GM19240 (cell line): ENCODE measurements around the gene HOXB5.

Experiments used
- DNase-seq: peaks from one replicate; pipeline ENCODE4 v3.0.0; 2011; ENCODE audit warnings: low spot score; ENCODE audit not compliant: insufficient read length

The HOXB5 gene

DNA sequence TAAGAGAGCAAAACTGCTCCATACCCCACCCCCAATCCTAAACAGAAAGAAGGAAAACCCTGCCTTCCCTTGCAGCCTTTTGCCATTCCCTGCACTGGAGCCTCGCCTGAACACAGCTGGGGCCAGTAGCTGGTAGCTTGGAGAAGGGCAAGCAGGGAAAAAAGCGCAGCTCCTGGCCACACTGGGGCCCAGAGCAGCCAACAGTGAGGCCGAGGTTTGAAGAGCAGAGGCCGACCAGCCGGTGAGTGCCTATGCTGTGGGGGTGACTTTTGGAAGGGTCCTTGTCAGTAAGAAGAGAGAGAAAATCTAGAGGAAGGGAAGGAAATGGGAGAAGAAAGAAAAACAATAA lies 35.8 kb upstream of the HOXB5 start:
- no peak for DNase-seq

DNA sequence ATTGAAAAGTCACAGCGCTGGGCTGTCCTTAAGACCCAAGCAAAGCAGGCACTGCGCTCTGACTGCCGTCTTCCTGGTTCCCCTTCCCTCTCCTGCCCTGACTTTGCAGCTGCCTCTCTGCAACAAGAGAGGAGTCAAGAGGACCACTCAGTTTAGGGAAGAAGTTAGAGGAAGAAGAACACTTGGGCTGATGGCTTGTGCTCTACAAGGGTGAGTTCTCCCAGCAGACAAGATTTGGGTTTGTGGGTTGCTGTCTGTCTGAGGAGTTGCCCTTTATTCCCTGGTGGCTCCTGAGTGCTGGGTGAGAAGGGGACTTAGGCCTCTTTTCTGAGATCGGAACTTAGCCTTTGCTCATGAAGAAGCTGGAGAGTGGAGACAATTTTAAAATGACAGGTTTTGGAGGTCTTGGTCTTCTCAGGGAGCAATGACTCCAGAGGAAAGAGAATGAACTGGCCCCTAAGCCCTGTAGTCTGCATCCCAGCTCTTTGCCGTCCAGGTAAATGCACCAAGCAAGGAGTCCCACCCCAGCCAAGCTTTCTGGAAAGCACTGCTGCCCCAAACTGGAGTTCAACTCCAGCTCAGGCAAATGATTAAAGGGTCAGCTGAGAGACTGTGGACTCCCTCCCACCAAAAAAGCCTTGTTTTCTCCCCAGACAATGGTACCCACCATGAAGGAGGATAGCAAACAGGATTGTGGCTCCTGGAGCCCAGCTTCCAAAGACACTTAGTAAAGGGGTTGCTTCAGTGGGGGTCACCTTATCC lies 35.3 kb upstream of the HOXB5 start:
- no peak for DNase-seq

DNA sequence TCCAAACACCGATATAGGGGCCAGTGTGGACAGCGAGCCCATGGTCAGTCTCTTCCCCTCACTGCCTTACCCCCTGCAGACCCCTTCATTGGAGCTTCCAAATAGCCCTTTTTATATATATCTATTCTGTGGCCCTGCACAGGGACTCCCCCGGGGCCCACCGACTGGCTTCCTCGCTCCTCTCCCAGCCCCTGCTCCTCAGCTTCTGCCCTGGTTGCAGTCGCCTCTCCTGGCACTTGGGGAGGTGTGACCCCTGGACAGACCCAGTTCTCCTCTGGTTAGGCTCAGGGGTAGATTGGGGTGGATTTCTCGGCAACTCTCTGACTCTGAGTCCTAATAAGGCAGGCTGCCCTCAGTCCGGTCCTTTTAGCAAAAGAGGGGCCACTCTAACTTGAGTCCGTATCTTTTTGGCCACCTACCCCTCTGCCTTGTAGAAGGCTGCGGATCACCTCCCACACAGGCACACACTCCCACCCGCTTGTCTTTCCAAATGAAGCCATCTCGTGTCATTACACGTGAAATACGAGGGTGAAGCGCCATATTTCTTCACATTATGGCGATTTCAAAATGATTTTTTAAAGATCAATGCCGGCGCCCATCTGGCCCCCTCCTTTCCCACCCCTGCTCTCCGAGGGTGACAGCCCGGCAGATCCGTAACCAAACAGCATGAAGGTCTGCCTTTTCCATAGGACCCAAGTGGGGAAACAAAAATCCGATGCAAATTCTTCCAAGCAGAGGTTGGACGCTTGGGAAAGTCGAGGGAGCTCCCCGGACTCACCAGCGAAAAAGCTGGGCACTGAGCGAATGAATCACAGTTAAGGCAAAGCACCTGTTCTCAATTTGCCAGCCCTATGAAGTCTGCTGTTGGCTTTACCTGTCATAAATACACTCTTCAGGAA lies 34.3 kb upstream of the HOXB5 start:
- DNase-seq = no peak

DNA sequence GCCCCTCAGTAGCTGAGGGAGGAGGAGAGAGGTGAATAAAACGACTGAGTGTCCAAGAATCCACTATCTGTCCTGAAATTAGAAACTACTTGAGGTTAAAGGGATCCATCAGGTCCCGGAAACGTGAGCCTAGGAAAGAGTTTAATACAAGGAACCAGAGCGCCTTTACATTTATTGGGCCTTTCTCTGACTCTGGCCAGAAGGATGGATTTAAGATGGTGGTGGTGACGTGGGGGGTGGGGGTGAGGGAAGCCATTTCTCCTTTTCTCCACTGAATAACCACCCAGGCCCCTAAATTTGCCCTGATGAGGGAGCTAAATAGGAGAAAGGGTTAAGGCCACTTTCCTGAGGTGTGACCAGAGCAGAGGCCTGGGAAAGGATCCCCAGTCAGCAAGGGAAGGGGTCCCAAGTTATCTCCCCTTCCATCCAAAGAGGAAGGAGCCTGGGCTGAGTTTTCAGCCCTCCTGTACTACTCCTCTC lies 33.6 kb upstream of the HOXB5 start:
- no peak for DNase-seq

DNA sequence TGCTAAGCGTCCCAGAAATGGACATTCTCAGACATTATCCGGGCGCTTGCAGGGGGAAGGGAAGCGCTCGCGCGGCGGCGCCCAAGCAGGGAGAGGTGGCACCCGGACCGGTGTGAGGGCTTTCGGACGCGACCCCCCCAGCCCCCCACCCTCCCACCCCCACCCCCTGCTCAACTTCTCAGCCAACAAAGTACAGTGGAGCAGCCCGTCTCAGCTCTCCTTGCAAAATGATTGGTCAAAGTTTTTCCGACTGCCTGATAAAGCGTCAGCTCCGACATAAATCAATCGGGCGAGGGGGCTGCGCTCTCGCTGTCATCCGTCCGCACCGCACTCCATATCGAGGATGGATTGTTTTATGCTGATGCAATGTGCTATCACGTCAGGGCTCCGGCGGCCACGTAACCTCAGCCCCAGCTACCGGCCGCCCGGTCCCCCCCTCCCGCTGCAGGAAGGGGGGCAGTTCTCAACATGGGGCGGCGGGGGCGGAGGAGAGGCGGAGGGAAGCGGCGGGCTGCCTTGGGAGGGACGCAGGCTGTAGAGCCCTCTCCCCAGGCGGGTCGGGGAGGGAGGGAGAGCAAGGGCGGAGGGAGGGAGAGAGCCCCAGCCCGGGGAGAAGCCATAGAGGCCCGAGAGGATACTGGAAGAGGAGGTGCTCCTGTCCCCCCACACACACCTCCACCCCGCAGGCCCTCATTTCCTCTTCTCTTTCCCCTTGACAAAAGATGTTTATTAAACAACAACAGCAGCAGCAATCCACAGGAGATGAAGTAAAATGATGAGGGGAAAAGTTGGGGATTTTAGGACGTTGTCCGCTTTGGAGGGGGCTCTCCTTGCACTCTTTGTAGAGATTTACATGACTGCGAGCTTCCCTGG lies 32.9 kb upstream of the HOXB5 start, which contains the start of gene HOXB9:
HOXB9 (minus strand) TSS at position 114 of the 873 bp plus-strand sequence; CDS start at position 25, 89 bp downstream.
- no peak for DNase-seq

DNA sequence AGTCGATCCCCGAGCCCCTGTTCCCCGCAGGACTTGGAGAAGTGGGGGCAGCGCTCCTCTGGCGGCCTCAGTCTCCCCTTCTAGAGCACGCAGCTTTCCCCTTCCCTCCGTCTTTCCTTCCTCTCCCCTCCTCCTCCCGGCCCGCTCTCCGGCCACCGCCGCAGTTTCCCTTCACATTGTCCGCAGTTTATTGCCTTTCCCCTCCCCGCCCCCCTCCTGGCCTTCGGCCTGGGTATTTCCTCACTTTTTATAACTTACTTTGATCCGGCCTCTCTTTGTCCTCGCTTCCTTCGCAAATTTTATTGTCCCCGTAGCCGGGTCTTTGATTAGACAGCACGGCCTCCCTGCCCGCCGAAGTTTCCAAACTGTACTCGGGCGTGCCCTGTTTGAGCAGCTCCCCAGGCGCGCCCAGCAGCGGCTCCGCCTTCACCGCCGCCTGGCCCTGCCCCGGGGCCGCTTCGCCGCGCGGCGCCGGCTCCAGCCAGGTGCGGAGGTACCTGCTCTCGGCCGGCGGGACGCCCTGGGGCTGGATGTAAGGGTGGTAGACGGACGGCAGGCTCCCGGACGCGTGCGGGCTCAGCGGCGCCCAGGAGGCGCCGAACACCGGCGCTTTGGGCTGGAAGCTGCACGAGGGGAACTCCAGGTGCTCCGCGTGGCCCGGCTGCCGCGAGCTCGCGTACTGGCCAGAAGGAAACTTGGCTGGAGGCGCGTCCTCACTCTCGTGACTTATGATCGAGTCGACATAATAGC lies 32.1 kb upstream of the HOXB5 start:
- no peak for DNase-seq

DNA sequence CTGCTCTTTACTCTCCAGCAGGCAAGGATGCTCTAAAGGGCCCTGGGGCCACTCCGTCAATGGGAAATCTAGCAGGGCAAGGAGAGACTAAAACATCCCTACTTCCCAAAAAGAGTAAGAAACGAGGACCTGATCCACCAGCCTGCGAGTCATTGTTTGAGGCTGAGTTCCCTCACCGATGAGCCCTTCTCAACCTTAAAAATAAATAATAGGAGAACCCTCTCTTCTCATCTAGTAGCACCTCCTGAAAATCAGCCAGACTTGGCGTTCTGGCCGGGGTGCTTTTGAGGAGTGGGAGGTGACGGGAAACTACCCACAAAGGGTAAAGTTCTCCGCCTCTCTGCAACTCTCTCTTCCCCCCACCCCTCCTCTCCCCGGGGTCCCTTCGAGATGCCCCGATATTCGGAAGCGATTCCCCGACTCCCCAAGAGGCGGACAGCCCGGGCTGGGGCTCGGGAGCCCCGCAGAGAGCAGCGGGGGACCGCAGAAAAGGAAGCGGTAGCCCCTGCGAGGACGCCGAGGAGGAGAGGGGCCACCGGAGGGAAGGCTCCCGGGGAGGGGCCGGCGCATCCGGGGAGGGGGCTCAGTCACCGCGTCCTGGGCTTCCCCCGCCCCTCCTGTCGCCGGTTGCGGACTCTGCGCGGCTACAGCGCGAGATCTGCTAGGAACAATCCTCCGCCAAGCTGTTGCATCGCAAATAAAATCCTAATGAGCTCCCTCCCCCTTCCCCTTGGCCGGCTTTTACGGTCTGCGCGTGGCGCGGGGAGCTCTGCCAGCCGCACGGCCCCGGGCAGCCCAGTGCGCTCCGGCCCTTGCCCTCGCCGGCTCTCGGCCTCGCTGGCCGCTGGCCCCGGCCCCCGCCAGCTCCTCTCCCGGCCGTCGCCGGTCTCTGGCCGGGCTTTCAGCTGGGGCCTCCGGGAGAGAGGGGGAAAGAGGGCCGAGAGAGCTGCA lies 31.2 kb upstream of the HOXB5 start:
- DNase-seq = no peak

DNA sequence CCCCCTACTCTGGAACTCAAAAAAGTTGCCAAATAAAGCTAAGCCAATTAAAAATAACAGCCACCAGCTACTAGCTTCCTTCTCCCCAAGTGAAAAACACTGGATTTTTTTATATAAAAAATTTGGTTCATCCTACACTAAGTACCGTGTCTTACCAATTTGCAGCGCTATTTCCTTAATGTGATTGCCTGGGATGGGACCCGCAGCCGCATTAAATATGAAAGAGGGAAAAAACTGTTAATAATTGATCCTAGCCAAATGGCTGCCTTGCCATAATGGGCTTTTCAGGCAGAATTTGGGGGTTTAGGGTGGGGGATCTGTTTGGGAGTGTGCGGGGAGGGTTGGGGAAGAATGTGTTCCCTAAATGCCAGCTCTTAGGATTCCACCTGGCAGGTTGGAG lies 30.5 kb upstream of the HOXB5 start:
- DNase-seq = no peak

DNA sequence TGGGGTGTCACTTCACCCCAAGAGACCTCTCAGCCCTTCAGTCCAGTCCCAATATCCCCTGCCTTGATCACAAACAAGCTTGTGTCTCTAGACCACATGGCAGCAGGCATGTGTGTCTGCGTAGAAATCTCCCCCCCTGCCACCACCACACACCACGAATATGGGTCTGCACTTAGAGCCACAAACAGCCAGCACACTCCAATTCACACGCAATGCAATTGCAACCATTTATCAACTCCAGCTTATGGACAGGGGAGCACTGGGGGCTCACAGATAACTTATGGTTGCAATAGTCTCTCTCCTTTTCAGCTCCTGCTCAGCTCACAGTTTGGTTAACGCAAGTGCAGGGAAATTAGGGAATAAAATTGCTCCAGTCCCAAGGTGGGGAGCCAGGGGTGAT lies 30.0 kb upstream of the HOXB5 start:
- no peak for DNase-seq

DNA sequence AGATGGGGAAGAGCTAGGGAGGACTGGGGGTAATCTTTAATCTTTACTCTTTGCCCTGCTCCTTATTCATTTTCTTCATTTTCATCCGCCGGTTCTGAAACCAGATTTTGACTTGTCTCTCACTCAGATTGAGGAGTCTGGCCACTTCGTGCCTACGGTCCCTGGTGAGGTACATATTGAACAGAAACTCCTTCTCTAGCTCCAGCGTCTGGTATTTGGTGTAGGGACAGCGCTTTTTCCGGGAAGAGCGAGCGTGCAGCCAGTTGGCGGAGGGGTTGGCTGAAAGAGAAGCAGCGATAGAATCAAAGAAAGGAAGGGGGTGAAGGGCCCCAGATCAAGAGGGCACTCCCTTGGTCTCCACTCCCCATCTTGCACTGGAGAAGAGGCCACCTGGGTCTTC lies 29.3 kb upstream of the HOXB5 start:
- DNase-seq = no peak

DNA sequence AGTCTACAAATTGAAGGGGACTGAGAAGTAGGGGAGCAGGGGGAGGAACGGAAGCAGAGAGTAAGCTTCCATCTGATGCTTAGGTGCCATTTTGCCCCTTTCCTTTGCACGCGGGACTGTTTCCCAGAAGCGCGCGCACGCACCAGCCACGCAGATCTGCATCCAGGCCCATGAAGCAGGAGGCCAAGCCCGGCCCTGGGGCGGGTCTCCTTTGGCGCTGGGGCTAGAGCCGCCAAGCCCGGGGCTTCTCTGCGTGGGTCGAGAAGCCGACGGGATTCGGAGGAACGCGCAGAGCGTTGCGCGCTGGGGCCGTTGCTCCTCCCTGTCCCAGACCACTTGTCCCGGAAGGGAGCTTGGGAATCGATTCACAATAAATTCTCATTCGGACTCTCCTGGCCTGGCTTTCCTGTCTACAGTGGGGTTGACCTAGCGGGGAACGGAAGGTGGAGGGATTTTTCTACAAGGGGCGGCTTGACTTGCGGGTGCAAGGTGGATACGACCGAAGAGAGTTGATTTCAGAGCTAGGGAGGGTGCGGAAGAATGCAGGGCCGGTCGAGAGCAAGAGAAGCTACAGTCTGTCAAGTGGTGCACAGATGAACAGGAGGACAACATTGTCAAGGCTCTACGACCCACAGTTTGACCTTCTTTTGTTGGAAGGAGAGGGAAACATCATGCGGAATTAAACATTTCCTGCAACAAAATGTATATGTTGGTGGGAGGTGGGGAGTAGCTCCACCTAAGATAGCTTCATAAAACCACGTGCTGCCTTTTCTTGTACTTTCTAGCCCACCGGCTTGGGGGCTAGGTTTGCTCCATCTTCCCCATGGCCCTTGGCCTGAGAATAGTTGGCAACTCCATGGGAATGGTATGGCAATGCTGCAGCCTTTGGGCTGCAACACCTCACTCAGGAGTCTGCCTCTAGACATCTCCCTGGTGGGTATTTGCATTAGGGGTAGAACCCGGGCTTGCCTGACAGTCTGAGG lies 28.1 kb upstream of the HOXB5 start:
- no peak for DNase-seq

DNA sequence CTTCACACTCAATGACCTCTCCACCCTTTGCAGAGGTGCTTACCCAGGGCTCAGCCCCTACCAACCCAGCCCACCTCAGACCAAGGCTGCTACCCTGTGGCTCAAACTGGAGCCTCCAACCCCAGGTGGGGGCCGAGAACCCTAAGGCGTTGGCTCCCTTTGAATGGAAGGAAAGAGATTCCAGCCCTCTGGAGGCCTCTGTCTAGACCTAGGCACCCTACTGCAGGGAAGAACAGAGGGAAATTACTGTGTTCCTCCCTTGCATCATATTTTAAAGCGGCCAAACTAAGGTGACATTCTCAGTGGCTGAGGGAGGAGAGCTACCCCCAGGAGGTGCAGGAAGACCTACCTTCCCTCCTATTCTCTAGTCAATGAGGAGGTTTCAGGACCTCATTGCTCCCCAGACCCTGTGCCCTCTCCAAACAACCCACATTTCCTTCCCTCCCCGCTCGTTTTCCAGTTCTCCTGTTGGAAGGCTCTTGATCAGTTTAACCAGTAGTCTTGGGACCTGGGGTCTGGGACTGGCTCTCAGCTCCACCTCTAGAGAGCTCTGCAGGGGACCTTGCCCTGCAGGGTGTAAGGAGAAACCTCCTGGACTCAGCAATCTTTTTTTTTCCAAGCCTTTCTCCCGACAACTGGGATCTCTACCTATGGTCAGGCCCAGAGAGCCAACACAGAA lies 27.0 kb upstream of the HOXB5 start:
- no peak for DNase-seq

DNA sequence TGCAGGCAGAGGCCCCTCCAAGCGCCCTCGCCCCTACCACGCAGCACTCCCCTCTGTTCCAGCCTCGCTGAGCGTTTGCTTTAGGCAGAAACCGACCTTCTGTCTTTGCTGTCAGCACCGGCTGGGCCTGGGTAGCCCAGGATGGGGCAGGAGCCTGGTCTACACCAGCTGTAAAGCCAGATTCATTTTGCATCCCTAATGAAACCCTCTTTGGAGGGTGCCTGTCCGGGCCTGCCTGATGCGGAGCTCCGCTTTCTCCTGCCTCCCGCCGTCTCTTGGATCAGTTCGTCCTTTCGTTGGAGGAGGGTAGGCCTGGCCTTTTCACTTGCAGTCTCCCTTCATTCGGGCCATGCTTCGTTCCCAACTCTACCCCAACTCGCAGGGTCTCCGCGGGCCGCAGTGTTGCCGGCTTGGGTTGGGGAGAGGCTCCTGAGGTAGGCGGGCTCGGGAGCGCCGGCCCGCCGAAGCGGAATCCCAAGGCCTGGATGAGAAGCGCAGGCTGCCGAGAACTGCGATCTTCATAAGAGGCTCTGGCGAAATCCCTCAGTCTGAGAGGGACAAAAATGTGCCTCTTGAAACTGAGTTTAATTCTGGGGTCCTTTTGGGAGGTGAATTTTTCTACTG lies 26.4 kb upstream of the HOXB5 start:
- DNase-seq = no peak

DNA sequence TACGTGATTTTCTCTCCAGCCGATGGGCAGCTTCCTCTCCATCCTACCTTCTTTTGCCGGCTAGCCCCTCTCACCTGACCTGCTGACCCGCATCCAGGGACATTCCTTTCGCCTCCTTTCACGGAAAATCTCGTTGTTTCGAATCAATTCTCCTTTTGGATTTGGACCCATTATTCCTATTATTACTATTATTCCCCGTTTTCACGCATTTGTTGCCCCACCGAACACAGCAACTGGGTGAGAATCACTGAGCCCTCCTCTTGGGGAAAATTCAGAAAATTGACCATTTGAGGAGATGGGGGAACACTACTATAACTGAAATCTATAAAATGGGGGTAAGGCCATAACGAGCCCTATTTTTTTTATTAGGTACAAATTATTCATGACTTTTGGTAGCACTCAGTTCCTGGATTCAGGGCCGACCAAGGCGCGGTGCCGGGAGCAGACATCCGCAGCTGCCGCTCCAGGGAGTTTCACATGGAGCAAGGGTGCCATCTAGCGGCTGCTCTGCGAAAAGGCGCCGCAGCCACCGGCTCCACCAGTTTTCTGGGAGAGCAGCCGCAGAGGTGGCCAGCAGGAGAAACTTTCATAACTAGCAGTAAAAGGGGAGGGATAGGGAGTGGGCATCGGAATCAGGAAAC lies 24.8 kb upstream of the HOXB5 start:
- peak; percentile 91 for DNase-seq

DNA sequence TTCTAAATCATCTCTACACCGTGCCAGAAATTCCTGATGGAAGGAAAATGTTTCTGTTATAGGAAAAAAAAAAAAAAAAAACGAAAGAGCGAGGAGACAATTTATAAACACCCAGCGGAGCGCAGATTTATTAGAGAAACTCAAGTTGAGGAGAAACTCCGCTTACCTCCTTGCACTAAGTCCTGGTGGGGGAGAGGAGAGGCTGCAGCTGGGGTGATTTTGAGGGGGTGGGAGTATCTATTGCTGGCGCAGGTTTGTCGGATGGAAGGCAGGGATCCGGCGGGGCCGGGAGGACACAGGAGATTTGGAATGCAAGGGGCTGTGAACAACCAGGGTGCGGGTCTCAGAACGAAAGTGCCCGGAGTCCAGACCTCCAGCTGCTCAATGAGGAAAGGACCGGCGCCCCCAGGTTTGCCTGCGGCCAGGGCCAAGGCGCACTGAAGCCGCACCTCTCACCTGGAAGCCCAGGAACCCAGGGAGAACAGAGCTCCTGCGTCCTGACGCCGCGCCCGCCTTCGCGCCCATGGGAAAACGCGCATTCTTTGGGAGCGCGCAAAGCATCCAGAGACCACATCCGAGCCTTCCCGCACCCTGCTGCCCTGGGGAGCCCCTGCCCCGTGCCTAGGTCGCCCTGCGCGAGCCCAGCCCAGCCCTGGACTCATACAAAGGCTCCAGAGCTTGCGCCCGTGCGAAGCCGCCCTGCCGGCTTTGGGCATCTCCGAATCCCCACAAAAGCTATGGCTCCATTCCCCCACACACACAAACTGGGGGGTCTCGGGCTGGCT lies 24.1 kb upstream of the HOXB5 start:
- no peak for DNase-seq
